Measurements from ENCODE around the gene FXYD1.

DNA sequence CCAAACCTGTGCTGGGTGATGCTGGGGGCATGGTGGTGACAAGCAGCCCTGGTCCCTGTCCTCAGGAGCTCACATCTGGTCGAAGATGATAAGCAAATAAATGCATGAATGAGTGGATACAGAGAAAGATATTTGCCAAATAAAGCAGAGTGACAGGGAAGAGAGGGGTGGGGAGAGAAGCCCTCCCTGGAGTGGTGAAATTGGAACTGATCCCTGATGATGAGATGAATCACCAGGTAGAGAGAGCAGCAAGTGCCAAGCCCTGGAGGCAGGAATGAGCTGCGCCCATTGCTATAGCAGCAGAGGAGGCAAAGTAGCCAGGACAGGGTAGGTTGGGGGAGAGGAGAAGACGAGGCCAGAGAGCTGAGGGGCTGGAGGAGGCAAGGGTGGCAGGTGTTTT lies 29.6 kb downstream of the FXYD1 start:
- TF ChIP-seq, protein P1, sequence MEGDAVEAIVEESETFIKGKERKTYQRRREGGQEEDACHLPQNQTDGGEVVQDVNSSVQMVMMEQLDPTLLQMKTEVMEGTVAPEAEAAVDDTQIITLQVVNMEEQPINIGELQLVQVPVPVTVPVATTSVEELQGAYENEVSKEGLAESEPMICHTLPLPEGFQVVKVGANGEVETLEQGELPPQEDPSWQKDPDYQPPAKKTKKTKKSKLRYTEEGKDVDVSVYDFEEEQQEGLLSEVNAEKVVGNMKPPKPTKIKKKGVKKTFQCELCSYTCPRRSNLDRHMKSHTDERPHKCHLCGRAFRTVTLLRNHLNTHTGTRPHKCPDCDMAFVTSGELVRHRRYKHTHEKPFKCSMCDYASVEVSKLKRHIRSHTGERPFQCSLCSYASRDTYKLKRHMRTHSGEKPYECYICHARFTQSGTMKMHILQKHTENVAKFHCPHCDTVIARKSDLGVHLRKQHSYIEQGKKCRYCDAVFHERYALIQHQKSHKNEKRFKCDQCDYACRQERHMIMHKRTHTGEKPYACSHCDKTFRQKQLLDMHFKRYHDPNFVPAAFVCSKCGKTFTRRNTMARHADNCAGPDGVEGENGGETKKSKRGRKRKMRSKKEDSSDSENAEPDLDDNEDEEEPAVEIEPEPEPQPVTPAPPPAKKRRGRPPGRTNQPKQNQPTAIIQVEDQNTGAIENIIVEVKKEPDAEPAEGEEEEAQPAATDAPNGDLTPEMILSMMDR (IDR thresholded peaks at IDR 0.05) = no peak
- TF ChIP-seq POLR2A (IDR thresholded peaks at IDR 0.05) = no peak

Measured in testis (tissue), 2 donors.